Measurements from ENCODE around the gene MORN2.

Gene MORN2

DNA sequence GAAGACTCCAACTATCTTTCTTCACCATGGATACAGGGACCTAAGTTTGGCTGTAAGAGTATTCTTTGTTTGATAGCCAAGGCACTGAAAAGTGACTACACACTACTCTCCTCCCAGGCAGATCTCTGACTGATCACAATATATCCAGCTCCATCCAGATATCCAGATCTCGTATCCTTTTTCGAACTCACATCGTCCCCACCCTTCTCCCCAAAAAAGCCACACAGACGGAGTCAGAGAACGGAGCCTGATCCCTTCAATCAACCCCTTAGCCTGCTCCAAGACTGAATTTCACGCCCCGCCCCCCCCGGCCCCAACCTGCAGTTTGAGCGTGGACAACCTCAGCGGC, 575 bp upstream of the MORN2 start:
- Mint-ChIP-seq H3K4me3 (peak overlapping the region; percentile 99), H3K4me1 (peaks cover 34% of the 10 kb centered on the region), H3K27ac (peak overlapping the region; percentile 99), H3K9me3 (peaks cover 13% of the 10 kb centered on the region in 2 donors), H3K27me3 (no peaks in the 10 kb centered on the region)
- ATAC-seq (peak; percentile 15), DNase-seq (no peak)

DNA sequence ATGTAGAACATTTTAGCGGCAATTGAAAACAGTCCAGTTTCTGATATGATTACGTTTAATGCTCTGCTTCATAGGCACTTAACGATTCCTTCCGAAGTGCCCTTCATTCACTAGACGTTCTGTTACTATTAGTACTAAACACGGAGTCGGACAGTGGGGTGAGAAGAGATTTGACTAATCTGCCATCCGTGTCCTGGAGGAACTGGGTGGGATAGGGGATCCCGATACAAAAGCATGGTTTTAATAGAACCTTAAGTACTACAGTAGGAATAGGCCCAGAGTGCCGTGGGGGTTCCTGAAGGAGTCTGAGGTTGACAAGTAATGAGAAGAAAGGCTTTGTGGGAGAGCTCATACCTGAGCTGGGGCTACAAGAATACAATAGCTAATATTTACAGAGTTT, 631 bp downstream of the MORN2 start:
- Mint-ChIP-seq H3K9me3 (peaks cover 10 to 11% of the 10 kb centered on the region in 2 donors), H3K4me1 (peaks cover 34% of the 10 kb centered on the region), H3K27ac (peak overlapping the region; percentile 99), H3K4me3 (peak overlapping the region; percentile 99), H3K27me3 (no peaks in the 10 kb centered on the region)
- no peak for DNase-seq
- no peak for ATAC-seq

DNA sequence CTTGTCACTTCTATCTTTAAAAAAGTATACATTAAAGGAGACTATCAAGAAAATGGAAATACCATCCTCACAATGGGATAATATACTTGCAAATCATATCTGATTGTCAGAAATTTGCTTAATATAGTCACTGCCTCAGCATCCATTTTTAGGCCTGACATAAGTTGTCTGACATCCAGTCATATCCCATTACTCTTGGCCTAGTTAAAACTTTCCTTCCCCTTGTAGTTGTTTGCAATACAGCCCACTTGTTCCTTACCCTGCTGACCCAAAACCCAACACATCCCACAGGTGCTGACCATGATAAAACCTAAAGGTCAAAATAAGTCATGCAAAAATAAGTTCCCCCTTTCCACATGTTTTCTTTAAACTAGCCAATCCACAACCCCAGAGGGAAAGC, 10.3 kb downstream of the MORN2 start:
- Mint-ChIP-seq H3K27me3 (no peaks in the 10 kb centered on the region), H3K4me3 (no peak overlapping the region), H3K27ac (no peak overlapping the region), H3K4me1 (no peaks in the 10 kb centered on the region), H3K9me3 (no peaks in the 10 kb centered on the region)
- no peak for ATAC-seq
- no peak for DNase-seq

GRCh38 chr2:38887347-38887746, 11.6 kb downstream of the MORN2 start:
- DNase-seq (no peak), ATAC-seq (no peak)
- Mint-ChIP-seq H3K4me1 (no peaks in the 10 kb centered on the region), H3K4me3 (no peak overlapping the region), H3K27ac (peak overlapping the region in 1 of 2 donors; percentile 9), H3K9me3 (no peaks in the 10 kb centered on the region), H3K27me3 (no peaks in the 10 kb centered on the region)

- Mint-ChIP-seq H3K4me3 (no peak overlapping the region), H3K27me3 (no peaks in the 10 kb centered on the region), H3K4me1 (peaks cover 6% of the 10 kb centered on the region), H3K27ac (no peak overlapping the region), H3K9me3 (no peaks in the 10 kb centered on the region)
- no peak for DNase-seq
- no peak for ATAC-seq
Observed at GRCh38 chr2:38887902-38888554, 12.3 kb downstream of the MORN2 start.

DNA sequence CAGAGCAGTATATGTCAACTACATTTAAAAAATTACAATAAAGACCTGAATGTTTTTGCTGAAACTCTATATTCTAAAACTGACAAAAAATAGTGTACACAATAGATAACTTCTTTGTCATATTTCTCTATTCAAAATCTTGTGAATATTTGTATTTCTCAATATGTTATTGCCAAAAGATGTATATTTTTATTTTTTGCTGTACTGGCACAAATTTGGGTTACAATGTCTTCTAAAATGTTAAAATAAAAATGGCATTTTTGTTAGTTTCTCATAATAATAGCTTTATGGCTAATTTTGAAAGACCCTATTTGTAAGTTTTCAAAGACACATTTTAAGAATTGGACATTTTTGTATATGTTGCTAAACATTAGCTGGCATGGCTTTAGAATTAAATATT, 13.3 kb downstream of the MORN2 start:
- Mint-ChIP-seq H3K4me1 (peaks cover 8% of the 10 kb centered on the region), H3K27me3 (no peaks in the 10 kb centered on the region), H3K27ac (no peak overlapping the region), H3K9me3 (no peaks in the 10 kb centered on the region), H3K4me3 (no peak overlapping the region)
- ATAC-seq: no peak
- no peak for DNase-seq

DNA sequence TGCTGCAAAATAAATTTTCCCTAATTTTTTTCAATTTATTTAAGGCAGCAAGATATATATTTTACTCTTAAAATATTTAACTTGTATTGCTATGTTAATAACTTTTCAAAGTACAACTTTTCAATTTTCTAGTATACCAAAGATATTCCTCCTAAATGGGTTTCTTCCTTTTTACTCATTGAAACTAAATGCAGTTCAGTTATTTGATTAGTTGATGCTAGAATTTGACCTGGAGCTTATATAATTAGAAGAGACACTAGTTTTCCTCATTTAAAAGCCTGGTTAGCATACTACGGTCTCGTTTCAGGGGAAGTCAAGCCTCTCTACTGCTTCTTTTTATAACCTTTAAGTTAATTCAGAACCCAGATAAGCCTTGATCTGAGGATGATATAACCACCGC, 13.8 kb downstream of the MORN2 start, which contains the start of gene ARHGEF33:
Gene ARHGEF33, plus strand, starts transcription at position 301 of the 400 bp plus-strand sequence. CDS start 29,573 bp downstream, outside the sequence.
- no peaks in the 10 kb centered on the region for H3K9me3 Mint-ChIP-seq
- H3K4me3 Mint-ChIP-seq: no peak within 1 kb of the TSS
- DNase-seq (no peak), ATAC-seq (no peak)
- peaks cover 8% of the 10 kb centered on the region for H3K4me1 Mint-ChIP-seq
- no peaks in the 10 kb centered on the region for H3K27me3 Mint-ChIP-seq
- no peak within 1 kb of the TSS for H3K27ac Mint-ChIP-seq

DNA sequence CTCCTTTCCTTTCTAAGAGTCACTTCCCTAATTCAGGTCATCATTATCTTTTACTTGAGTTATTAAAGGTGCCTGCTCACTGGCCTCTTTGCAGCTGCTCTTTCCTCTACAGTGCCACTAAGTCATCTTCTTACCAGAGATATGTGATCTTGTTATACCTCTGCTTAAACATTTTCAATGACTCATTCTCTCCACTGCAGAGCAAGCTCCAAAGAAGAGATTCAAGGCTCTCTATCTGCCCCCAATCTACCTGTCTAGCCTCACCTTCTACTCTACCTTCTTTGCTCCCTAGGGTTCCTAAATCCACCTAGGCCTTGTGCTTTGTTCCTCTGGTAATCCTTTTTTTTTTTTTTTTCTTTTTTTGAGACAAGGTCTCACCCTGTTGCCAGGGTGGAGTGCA, 17.0 kb downstream of the MORN2 start:
- peaks cover 6% of the 10 kb centered on the region for H3K27me3 Mint-ChIP-seq
- no peak overlapping the region for H3K4me3 Mint-ChIP-seq
- H3K4me1 Mint-ChIP-seq: peaks cover 8% of the 10 kb centered on the region
- ATAC-seq: no peak
- H3K27ac Mint-ChIP-seq: peak overlapping the region in 1 of 2 donors; percentile 16
- no peaks in the 10 kb centered on the region for H3K9me3 Mint-ChIP-seq
- no peak for DNase-seq

DNA sequence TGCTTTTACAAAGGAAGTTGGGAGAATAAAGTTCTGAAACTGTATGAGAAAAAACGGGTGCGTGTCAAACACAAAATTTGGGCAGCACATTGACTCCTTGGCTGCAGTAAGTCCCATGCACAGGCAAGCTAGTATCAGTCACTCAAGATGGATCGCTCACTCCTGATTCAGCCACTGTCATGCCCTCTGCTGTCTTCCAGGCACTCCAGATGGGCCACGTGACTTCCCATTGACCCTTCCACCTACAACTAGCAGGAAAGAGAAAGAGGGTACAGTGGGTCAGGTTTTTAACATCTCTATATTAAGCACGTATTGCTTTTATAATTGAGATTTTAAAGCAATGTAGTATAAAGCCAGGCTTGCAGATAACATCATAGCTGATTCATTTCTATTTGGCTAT, 22.5 kb downstream of the MORN2 start:
- H3K27me3 Mint-ChIP-seq: peaks cover 10% of the 10 kb centered on the region
- no peak overlapping the region for H3K4me3 Mint-ChIP-seq
- ATAC-seq: no peak

GRCh38 chr2:38900726-38901125, 24.9 kb downstream of the MORN2 start:
- Mint-ChIP-seq H3K27ac (no peak overlapping the region), H3K4me3 (no peak overlapping the region), H3K27me3 (peaks cover 10% of the 10 kb centered on the region), H3K4me1 (no peaks in the 10 kb centered on the region), H3K9me3 (no peaks in the 10 kb centered on the region)
- no peak for ATAC-seq
- DNase-seq: no peak

More for the DNA sequence above, 22.5 kb downstream of the MORN2 start:
- Mint-ChIP-seq H3K9me3 (no peaks in the 10 kb centered on the region), H3K4me1 (no peaks in the 10 kb centered on the region), H3K27ac (peak overlapping the region in 1 of 2 donors; percentile 48)
- no peak for DNase-seq

GRCh38 chr2:38905251-38905650, 29.5 kb downstream of the MORN2 start:
- Mint-ChIP-seq H3K4me1 (peaks cover 17% of the 10 kb centered on the region), H3K27me3 (no peaks in the 10 kb centered on the region), H3K4me3 (no peak overlapping the region), H3K27ac (no peak overlapping the region), H3K9me3 (no peaks in the 10 kb centered on the region)
- DNase-seq (no peak), ATAC-seq (no peak)

DNA sequence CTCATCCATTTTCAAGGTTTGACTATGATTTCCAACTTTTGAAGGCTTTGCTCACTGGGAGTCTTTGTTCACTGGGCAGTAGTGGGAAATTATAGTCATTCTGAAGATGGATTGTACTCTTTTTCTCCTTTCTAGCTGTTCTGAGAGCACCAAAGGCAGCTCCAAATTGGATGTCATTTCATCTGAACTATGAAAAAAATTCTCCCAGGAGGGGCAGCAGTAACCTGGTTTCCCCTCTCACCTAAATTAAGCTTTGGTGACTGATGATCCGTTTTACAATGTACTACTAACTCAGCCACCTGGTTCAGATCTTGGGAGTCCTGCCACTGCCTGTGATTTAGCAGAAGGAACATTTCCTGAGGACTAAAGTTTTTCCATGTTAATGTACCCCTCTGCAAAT, 31.5 kb downstream of the MORN2 start:
- DNase-seq (no peak), ATAC-seq (no peak)
- H3K27ac Mint-ChIP-seq: peak overlapping the region in 1 of 2 donors; percentile 35
- H3K27me3 Mint-ChIP-seq: no peaks in the 10 kb centered on the region
- peaks cover 17% of the 10 kb centered on the region for H3K4me1 Mint-ChIP-seq
- no peaks in the 10 kb centered on the region for H3K9me3 Mint-ChIP-seq
- H3K4me3 Mint-ChIP-seq: no peak overlapping the region

- peak; percentile 90 for ATAC-seq
- peaks cover 17% of the 10 kb centered on the region for H3K4me1 Mint-ChIP-seq
- DNase-seq: peak; percentile 6 to 27
- no peaks in the 10 kb centered on the region for H3K27me3 Mint-ChIP-seq
- no peaks in the 10 kb centered on the region for H3K9me3 Mint-ChIP-seq
- H3K27ac Mint-ChIP-seq: peak overlapping the region in 1 of 2 donors; percentile 83
- H3K4me3 Mint-ChIP-seq: no peak overlapping the region
Observed at GRCh38 chr2:38907743-38908562, 32.2 kb downstream of the MORN2 start.

DNA sequence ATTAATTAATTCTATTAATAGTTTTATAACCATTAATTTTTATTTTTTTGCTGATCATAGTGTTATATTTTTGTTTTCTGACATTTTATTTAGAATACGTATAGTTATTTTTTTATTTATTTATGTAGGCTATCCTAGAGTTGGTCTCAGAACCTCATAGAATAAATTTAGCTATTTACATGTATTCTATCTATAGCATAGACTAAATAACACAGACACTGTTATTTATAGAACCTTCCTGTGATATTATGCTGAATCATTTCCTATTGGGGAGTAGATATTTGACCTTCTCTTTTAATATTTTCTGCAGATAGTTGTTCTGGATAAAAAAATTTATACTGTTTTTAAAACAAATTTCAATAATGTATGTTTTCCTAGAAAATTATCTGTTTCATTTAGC, 34.1 kb downstream of the MORN2 start:
- ATAC-seq: no peak
- Mint-ChIP-seq H3K9me3 (no peaks in the 10 kb centered on the region), H3K4me3 (no peak overlapping the region), H3K4me1 (peaks cover 17% of the 10 kb centered on the region), H3K27ac (no peak overlapping the region), H3K27me3 (no peaks in the 10 kb centered on the region)
- DNase-seq: no peak

DNA sequence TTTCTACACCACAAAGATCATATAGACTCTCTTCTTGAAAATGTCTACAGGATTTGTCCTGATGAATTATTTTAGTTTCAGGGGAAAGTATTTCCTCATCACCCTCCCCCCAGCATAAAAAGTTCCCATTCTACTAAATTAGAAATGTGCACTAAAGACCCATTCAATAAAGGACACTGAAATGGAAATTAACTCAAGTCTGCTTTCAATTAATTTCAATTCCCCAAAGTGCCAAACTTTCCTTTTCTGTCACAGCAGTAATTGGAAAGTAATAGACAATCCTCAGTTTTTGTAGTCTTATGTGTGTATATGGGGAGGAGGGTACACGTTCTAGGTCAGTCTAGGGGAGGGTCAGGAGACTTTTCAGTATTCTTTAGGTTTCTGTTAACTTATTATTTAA, 35.4 kb downstream of the MORN2 start:
- ATAC-seq (no peak), DNase-seq (no peak)
- no peak overlapping the region for H3K4me3 Mint-ChIP-seq
- H3K27ac Mint-ChIP-seq: no peak overlapping the region
- peaks cover 17% of the 10 kb centered on the region for H3K4me1 Mint-ChIP-seq
- H3K9me3 Mint-ChIP-seq: no peaks in the 10 kb centered on the region
- no peaks in the 10 kb centered on the region for H3K27me3 Mint-ChIP-seq

DNA sequence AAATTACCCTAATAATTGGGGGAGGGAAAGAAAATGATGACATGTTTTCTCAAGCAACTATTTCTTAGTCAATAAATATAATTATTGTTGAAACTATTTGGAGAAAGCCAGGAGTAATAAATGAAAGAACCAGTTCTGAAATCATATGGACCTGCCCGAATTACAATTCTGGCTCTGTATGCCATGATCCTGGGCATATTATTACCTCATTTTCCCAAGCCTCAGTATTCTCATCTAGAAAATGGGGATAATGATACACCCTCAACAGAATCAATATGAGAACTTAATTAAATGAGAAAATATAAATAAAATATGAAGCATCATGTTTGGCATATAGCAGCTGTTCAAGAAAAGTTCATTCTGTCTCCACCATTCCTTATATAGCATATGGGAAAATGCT, 36.8 kb downstream of the MORN2 start:
- Mint-ChIP-seq H3K4me1 (peaks cover 14% of the 10 kb centered on the region), H3K9me3 (no peaks in the 10 kb centered on the region), H3K27me3 (no peaks in the 10 kb centered on the region), H3K4me3 (no peak overlapping the region), H3K27ac (no peak overlapping the region)
- no peak for ATAC-seq
- DNase-seq: no peak

Measured in stimulated activated naive CD8-positive, alpha-beta T cell treated with anti-CD3 and anti-CD28 coated beads, Interleukin-15, amount 100 ng/mL, for 72 hours (primary cell).